BE2C (cell line): Measurements from ENCODE around the gene ARAP2.

Experiments
- DNase-seq: peaks from one replicate; pipeline ENCODE4 v3.0.0-alpha.2; 2020
- H3K27me3 ChIP-seq: fragments of 250-450 bp; sonication (Bioruptor Pico); 2 replicates; pipeline ENCODE4 v1.5.1; 2020; ENCODE audit warnings: mild to moderate bottlenecking
- H3K36me3 ChIP-seq: fragments of 250-450 bp; sonication (Bioruptor Pico); 2 replicates; pipeline ENCODE4 v1.5.1; 2020; ENCODE audit warnings: mild to moderate bottlenecking
- H3K4me1 ChIP-seq: fragments of 250-450 bp; sonication (Bioruptor Pico); 2 replicates; pipeline ENCODE4 v1.5.1; 2020
- H3K4me3 ChIP-seq: 2 replicates; pipeline ENCODE4 v1.5.1; 2011; ENCODE audit warnings: low read depth, low read length
- H3K9me3 ChIP-seq: fragments of 250-450 bp; sonication (Bioruptor Pico); 2 replicates; pipeline ENCODE4 v1.5.1; 2020
- CTCF ChIP-seq: IDR thresholded peaks from 2 replicates; pipeline ENCODE4 v1.5.1; 2012; ENCODE audit warnings: mild to moderate bottlenecking, low read depth, low read length

Gene ARAP2

DNA sequence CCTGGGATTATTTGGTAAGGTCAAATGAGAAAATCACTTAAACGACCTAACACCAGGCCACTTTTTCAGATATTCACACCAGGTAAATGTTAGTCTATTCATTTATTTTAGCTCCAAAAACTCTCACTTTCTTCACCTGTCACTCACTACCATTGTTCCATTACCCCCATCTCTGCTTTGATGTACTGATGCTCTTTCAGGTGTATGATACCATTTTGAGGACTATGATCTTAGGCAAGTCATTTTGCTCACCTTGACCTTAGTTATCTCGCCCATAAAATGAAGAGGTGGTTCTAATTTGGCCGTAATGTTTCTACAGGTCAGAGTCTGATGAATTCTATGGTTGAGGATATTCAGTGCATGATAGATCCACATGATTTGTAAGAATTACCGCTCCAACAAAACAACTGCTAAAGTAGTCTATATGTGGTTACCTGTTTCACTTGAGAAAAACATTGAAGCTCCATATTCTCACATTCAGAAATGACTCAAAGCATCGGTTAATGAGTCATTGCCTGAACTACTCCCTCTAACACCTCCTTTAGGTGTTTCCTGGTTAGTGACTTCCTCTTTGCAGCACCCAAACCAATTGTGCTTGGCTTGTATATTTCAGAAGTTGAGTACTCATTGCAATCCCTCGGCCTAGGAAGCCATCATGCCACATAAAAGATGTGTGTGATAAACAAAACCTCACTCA is 41.6 kb upstream of the ARAP2 start:
- DNase-seq, result no peak
- Histone ChIP-seq H3K4me1 (no peaks in the 10 kb centered on the region), H3K9me3 (no peaks in the 10 kb centered on the region), H3K4me3 (no peak overlapping the region), H3K27me3 (no peaks in the 10 kb centered on the region), H3K36me3 (no peaks in the 10 kb centered on the region)
- no peak for TF ChIP-seq CTCF

- no peak for DNase-seq
- no peaks in the 10 kb centered on the region for H3K4me1 ChIP-seq
- no peaks in the 10 kb centered on the region for H3K27me3 ChIP-seq
- no peaks in the 10 kb centered on the region for H3K36me3 ChIP-seq
- H3K4me3 ChIP-seq, result no peak overlapping the region
- H3K9me3 ChIP-seq, result no peaks in the 10 kb centered on the region
- TF ChIP-seq CTCF, result no peak
Measured at GRCh38 chr4:36283912-36284465, 39.7 kb upstream of the ARAP2 start.

DNA sequence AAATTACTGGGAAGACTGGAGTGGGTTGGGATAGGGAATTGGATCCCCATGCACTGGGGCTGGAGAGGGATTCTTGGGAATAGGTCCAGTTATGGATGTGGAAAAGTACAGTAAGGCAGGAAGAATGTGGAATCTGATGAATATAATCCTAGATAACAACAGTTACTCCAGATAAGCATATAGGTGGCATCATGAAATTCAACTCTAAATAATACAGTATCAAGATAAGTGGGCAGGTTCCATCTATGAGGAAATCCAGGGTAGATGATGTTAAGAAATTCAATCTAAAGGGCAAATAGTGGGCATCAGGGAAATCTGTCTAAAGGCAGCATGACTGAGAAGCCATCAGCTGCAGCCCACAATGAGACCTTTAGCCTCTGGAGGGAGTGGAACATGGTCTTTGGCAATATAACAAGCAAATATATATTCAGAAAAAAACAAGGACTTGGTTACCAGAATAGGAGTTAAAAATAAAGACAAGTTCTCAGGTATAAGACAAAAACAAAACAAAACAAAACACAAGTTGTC is 38.3 kb upstream of the ARAP2 start:
- no peaks in the 10 kb centered on the region for H3K9me3 ChIP-seq
- H3K4me3 ChIP-seq, result no peak overlapping the region
- TF ChIP-seq CTCF, result no peak
- no peaks in the 10 kb centered on the region for H3K27me3 ChIP-seq
- no peak for DNase-seq
- H3K36me3 ChIP-seq, result no peaks in the 10 kb centered on the region
- no peaks in the 10 kb centered on the region for H3K4me1 ChIP-seq

DNA sequence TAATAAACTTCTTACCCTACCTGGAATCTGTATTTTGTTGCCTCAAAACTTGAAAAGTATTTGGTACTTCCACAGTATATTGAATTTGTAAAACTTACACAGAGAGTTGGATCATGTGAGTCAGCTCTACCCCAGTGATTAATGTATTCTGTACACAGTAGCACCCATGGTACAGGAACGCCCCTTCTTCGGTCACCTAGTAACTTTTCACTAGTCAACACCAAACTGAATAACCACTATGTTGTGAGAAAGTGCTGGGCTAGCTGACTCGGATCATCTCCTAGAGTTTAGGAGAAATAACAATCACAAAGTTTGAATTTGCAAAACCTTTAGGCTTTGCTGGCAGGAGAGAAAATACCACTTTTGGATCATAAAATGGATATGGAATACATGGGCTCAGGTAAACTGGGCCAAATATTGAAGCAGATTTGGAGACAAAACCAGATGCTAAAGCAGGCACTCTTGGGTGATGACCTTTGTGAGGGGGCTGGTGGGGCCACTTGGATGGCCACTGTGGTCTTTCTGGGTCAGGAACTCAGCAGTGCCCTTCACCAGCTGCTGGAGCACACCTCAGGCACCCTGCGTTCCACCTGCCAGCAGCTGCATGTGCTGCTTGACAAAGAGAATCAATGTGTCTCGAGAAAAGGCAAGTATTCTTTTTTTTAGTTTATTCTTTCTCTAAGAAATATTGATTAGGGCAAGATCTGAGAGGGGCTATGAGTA is 37.2 kb upstream of the ARAP2 start, which contains the start of gene DTHD1:
TSS of gene DTHD1 (plus strand) at position 233 of the 723 bp plus-strand sequence. CDS start at position 376, 143 bp downstream.
- H3K27me3 ChIP-seq, result no peaks in the 10 kb centered on the region
- H3K9me3 ChIP-seq, result no peaks in the 10 kb centered on the region
- H3K36me3 ChIP-seq, result no peaks in the 10 kb centered on the region
- H3K4me1 ChIP-seq, result no peaks in the 10 kb centered on the region
- no peak within 1 kb of the TSS for H3K4me3 ChIP-seq
- no peak for DNase-seq
- TF ChIP-seq CTCF, result no peak

GRCh38 chr4:36280555-36280954 is 36.2 kb upstream of the ARAP2 start:
- H3K27me3 ChIP-seq, result no peaks in the 10 kb centered on the region

More at GRCh38 chr4:36280555-36280954, 36.2 kb upstream of the ARAP2 start:
- no peak for TF ChIP-seq CTCF
- no peak for DNase-seq
- Histone ChIP-seq H3K9me3 (no peaks in the 10 kb centered on the region), H3K4me1 (no peaks in the 10 kb centered on the region), H3K4me3 (no peak overlapping the region), H3K36me3 (no peaks in the 10 kb centered on the region)
